Stomach (tissue), 9 donors: ENCODE results near the gene ANO1. TPM values are rescaled to one million over a fixed set of nuclear protein-coding genes. Genes with fewer than 3 reads are reported as not detected.
"Not testable (repeated sequence)": the region's sequence is repeated elsewhere in the genome, so short reads cannot be mapped to it uniquely, and the experiment has no call there.

Experiments used
- DNase-seq, 2 donors: peaks; one replicate each; pipeline versions ENCODE4 v3.0.0 to v3.0.0-alpha.2; 2013 to 2019
- H3K27ac ChIP-seq, 5 donors: fragments of 200-600 bp in 4 of 5; sonication (generic) in 4 of 5; one replicate each; pipeline ENCODE4 v1.5.1; 2013 to 2019; ENCODE audit warnings: mild to moderate bottlenecking in 1 of 5, moderate library complexity in 1 of 5
- H3K27me3 ChIP-seq, 3 donors: fragments of 200-600 bp; sonication (generic); one replicate each; pipeline ENCODE4 v1.5.1; 2017 to 2019; ENCODE audit warnings: mixed run types in 1 of 3
- H3K36me3 ChIP-seq, 4 donors: fragments of 200-600 bp; sonication (generic); 1 replicate in 3 of 4; 2 replicates in 1 of 4; pipeline ENCODE4 v1.5.1; 2016 to 2019
- H3K4me1 ChIP-seq, 4 donors: fragments of 200-600 bp; sonication (generic); one replicate each; pipeline ENCODE4 v1.5.1; 2016 to 2019
- H3K4me3 ChIP-seq, 4 donors: fragments of 200-600 bp; sonication (generic) in 3 of 4; one replicate each; pipeline ENCODE4 v1.5.1; 2016 to 2019; ENCODE audit warnings: mild to moderate bottlenecking in 1 of 4
- H3K9me3 ChIP-seq, 4 donors: fragments of 200-600 bp; sonication (generic); one replicate each; pipeline ENCODE4 v1.5.1; 2016 to 2019
- CTCF ChIP-seq, 7 experiments: fragments of 450-650 bp in 4 of 7; fragments of 200-600 bp in 3 of 7; sonication (generic) in 3 of 7; IDR thresholded peaks; one replicate each; pipeline ENCODE4 v1.5.1; 2016 to 2019; ENCODE audit warnings: antibody characterized with exemption in 7 of 7, control low read depth in 2 of 7, mild to moderate bottlenecking in 1 of 7
- EP300 ChIP-seq: sonication (generic); formaldehyde crosslinking; IDR thresholded peaks from one replicate; pipeline ENCODE4 v1.6.1; 2017; ENCODE audit warnings: antibody characterized with exemption
- POLR2A ChIP-seq, 4 donors: fragments of 450-650 bp; IDR thresholded peaks; one replicate each; pipeline ENCODE4 v1.6.1; 2016; ENCODE audit warnings: antibody characterized with exemption in 4 of 4, control low read depth in 2 of 4, mild to moderate bottlenecking in 1 of 4, moderate library complexity in 1 of 4
- POLR2AphosphoS5 ChIP-seq, 3 donors: sonication (generic); formaldehyde crosslinking; IDR thresholded peaks; one replicate each; pipeline ENCODE4 v1.6.1; 2016; ENCODE audit warnings: antibody characterized with exemption in 3 of 3
- WGBS, 5 donors: extraction: QIAGEN DNeasy Blood & Tissue Kit in 3 of 5; methylation state at CpG; one replicate each; pipeline versions ENCODE4 v1.1.5 to v1.1.7; 2013 to 2018; 5-methylcytosine and 5-hydroxymethylcytosine counted together
- intact Hi-C: fragments of 100-400 bp; cut with DNase I; formaldehyde crosslinking; loops from one replicate; pipeline ENCODE4 v1.15.1; 2023; ENCODE audit warnings: low total_unique reads
- polyA plus RNA-seq, 3 donors: library from polyadenylated mRNA; stranded (reverse); fragments of 200-250 nt; gene quantifications; one replicate each; pipeline ENCODE4 v1.2.3, GENCODE V29; 2013
- total RNA-seq, 5 donors: library from RNA; depleted of rRNA; stranded (reverse); fragments of >200 nt; gene quantifications; one replicate each; pipeline versions ENCODE4 v1.1.0 to v1.2.3, GENCODE V29; 2014 to 2016
- donor health status: healthy with polysubstance abuse.
- donor health status: Bipolar disorder and iron deficiency.
- donor health status: healthy.

ANO1 gene
- total and polyA plus RNA-seq, 8 donors: 1.8 to 69.6 (median 12.9) TPM

- DNase-seq: no peak
- H3K27ac ChIP-seq: no peak overlapping the region
- 82 to 92% (median 89%) methylated on average over 3 to 6 of the region's 6 CpGs for WGBS, 5 donors
- intact Hi-C loops: no loop called here
- peaks cover 6 to 53% (median 24%) of the 10 kb centered on the region in 4 donors for H3K4me1 ChIP-seq
- no peaks in the 10 kb centered on the region for H3K9me3 ChIP-seq
- TF ChIP-seq EP300 (no peak), CTCF (IDR thresholded peaks at IDR 0.05) (no peak), POLR2AphosphoS5 (IDR thresholded peaks at IDR 0.05) (no peak), POLR2A (IDR thresholded peaks at IDR 0.05) (no peak)
- no peak overlapping the region for H3K4me3 ChIP-seq
- no peaks in the 10 kb centered on the region for H3K27me3 ChIP-seq
- H3K36me3 ChIP-seq: peaks cover 22 to 51% (median 48%) of the 10 kb centered on the region in 4 donors
Measured at GRCh38 chr11:70209391-70209912, 131.3 kb downstream of the ANO1 start.

GRCh38 chr11:70210051-70210501 is 132.0 kb downstream of the ANO1 start:
- peaks cover 22 to 50% (median 45%) of the 10 kb centered on the region in 4 donors for H3K36me3 ChIP-seq
- WGBS, 5 donors: 74 to 81% (median 79%) methylated on average over 8 of the region's 8 CpGs
- no peaks in the 10 kb centered on the region for H3K27me3 ChIP-seq
- DNase-seq: no peak
- intact Hi-C loops: no loop called here
- H3K9me3 ChIP-seq: no peaks in the 10 kb centered on the region
- H3K4me1 ChIP-seq: peaks cover under 1 to 47% (median 18%) of the 10 kb centered on the region in 4 donors
- TF ChIP-seq EP300 (no peak), CTCF (IDR thresholded peaks at IDR 0.05) (no peak), POLR2A (IDR thresholded peaks at IDR 0.05) (no peak), POLR2AphosphoS5 (IDR thresholded peaks at IDR 0.05) (no peak)
- no peak overlapping the region for H3K4me3 ChIP-seq
- H3K27ac ChIP-seq: no peak overlapping the region

- Histone ChIP-seq H3K27me3 (no peaks in the 10 kb centered on the region), H3K9me3 (no peaks in the 10 kb centered on the region), H3K4me3 (no peak overlapping the region), H3K27ac (no peak overlapping the region), H3K4me1 (peaks cover 0 to 42% (median 13%) of the 10 kb centered on the region in 4 donors), H3K36me3 (peaks cover 22 to 46% (median 42%) of the 10 kb centered on the region in 4 donors)
- DNase-seq: no peak
- intact Hi-C loops: no loop called here
- 74 to 88% (median 86%) methylated on average over 5 of the region's 5 CpGs for WGBS, 5 donors
- no peak for TF ChIP-seq CTCF (IDR thresholded peaks at IDR 0.05)
- TF ChIP-seq EP300: no peak
- no peak for TF ChIP-seq POLR2A (IDR thresholded peaks at IDR 0.05)
- TF ChIP-seq POLR2AphosphoS5 (IDR thresholded peaks at IDR 0.05): no peak
Measured at GRCh38 chr11:70210530-70210929, 132.4 kb downstream of the ANO1 start.

- peak; percentile 64 to 78 for DNase-seq
- WGBS, 5 donors: 22 to 50% (median 30%) methylated on average over 13 of the region's 13 CpGs
- H3K27me3 ChIP-seq: peaks cover 0 to 1% (median 0%) of the 10 kb centered on the region in 3 donors
- H3K36me3 ChIP-seq: peaks cover 8 to 28% (median 24%) of the 10 kb centered on the region in 4 donors
- H3K4me3 ChIP-seq: peak overlapping the region; percentile 25 to 38 (median 26)
- H3K9me3 ChIP-seq: no peaks in the 10 kb centered on the region
- TF ChIP-seq POLR2A (IDR thresholded peaks at IDR 0.05): no peak
- TF ChIP-seq EP300: no peak
- TF ChIP-seq POLR2AphosphoS5 (IDR thresholded peaks at IDR 0.05): peak in 1 of 3 donors; percentile 14
- no peak for TF ChIP-seq CTCF (IDR thresholded peaks at IDR 0.05)
- H3K27ac ChIP-seq: peak overlapping the region in 3 of 5 donors; percentile 19 to 53 (median 49)
- intact Hi-C loops: no loop called here
- peaks cover 0 to 24% (median 7%) of the 10 kb centered on the region in 4 donors for H3K4me1 ChIP-seq
Measured at GRCh38 chr11:70212227-70212811, 134.2 kb downstream of the ANO1 start.

GRCh38 chr11:70217388-70217787 is 139.3 kb downstream of the ANO1 start:
- peaks cover 0 to 12% (median 0%) of the 10 kb centered on the region in 3 donors for H3K27me3 ChIP-seq
- WGBS, 5 donors: 84 to 93% (median 89%) methylated on average over 5 of the region's 5 CpGs
- DNase-seq, H3K4me3 ChIP-seq, H3K9me3 ChIP-seq, intact Hi-C loops, H3K27ac ChIP-seq, H3K36me3 ChIP-seq, H3K4me1 ChIP-seq: not testable (repeated sequence)

- H3K9me3 ChIP-seq, DNase-seq, H3K4me1 ChIP-seq, H3K4me3 ChIP-seq, H3K36me3 ChIP-seq, intact Hi-C loops, H3K27ac ChIP-seq: not testable (repeated sequence)
- WGBS, 5 donors: 22 to 51% (median 32%) methylated on average over 8 of the region's 8 CpGs
- H3K27me3 ChIP-seq: peaks cover 0 to 12% (median 0%) of the 10 kb centered on the region in 3 donors
Measured at GRCh38 chr11:70218076-70218475, 140.0 kb downstream of the ANO1 start.
